Neural cell (in vitro differentiated cells): Measurements from ENCODE around the gene CCDC127. TPM values are rescaled to one million over a fixed set of nuclear protein-coding genes. Genes with fewer than 3 reads are reported as not detected.

Experiments used
- polyA plus RNA-seq: library from polyadenylated mRNA; depleted of rRNA; stranded (reverse); fragments of >200 nt; gene quantifications from 2 replicates; pipeline ENCODE4 v1.2.3, GENCODE V29; 2014

The CCDC127 gene
- polyA plus RNA-seq, 1 donor from 2014 or later: 5.4 TPM

Other genes starting within 250 kb of the CCDC127 start
- gene PLEKHG4B, start 126.0 kb downstream of the CCDC127 start, polyA plus RNA-seq: 0.32 and 0.78 TPM in 2 replicates
- not detected in 2 replicates for gene LRRC14B, start 26.7 kb downstream of the CCDC127 start, polyA plus RNA-seq
- gene SDHA, start 167 bp upstream of the CCDC127 start, polyA plus RNA-seq: 70.4 and 72.2 TPM in 2 replicates
- 207 TPM in 2 replicates for gene PDCD6, start 53.5 kb upstream of the CCDC127 start, polyA plus RNA-seq
- 0.26 and 0.90 TPM in 2 replicates for gene AHRR, start 103.6 kb upstream of the CCDC127 start, polyA plus RNA-seq
- 27.7 and 33.6 TPM in 2 replicates for gene EXOC3, start 225.0 kb upstream of the CCDC127 start, polyA plus RNA-seq